ENCODE results near the gene TMEM17. TPM values are rescaled to one million over a fixed set of nuclear protein-coding genes. Genes with fewer than 3 reads are reported as not detected.

Gene TMEM17
- total and polyA plus RNA-seq, 9 of the 15 experiments (the other 6 are each of a cell fraction or from before 2014, with no cell fraction given) = 0.58 to 2.2 (median 1.2) TPM

- TF ChIP-seq IFI16 (CRISPR knock-in tag; IDR thresholded peaks at IDR 0.05) (no peak), POLR3G (IDR thresholded peaks at IDR 0.05; ENCODE audit: extremely low read depth, insufficient read length, insufficient replicate concordance) (no peak), SETDB1 (IDR thresholded peaks at IDR 0.05; ENCODE audit: low read length) (no peak), ZBTB7A (IDR thresholded peaks at IDR 0.05; ENCODE audit: borderline replicate concordance, control insufficient read depth, low read depth, low read length) (peak; percentile 26; the same call in 1 of the 2 replicates), ZEB2 (IDR thresholded peaks at IDR 0.05) (no peak), MLX (CRISPR knock-in tag; conservative IDR thresholded peaks at IDR 0.05) (no peak), ZNF384 (IDR thresholded peaks at IDR 0.05; ENCODE audit: low read depth, low read length) (no peak), SAFB2 (IDR thresholded peaks at IDR 0.05; ENCODE audit: borderline replicate concordance, low read depth, low read length, severe bottlenecking) (no peak), WHSC1 (IDR thresholded peaks at IDR 0.05; ENCODE audit: low read length) (no peak), CEBPG (CRISPR knock-in tag; IDR thresholded peaks at IDR 0.05) (no peak), CEBPG (tag; conservative IDR thresholded peaks at IDR 0.05 in 1 of 2, IDR thresholded peaks at IDR 0.05 in 1 of 2) (no peak), EP400 (IDR thresholded peaks at IDR 0.05) (peak; percentile 80), GTF2A2 (tag; IDR thresholded peaks at IDR 0.05) (no peak), RB1 (IDR thresholded peaks at IDR 0.05; ENCODE audit: low read depth) (peak; percentile 87), ZNF449 (CRISPR knock-in tag; IDR thresholded peaks at IDR 0.05) (no peak), ZNF436 (CRISPR knock-in tag; IDR thresholded peaks at IDR 0.05) (no peak), SPI1 (IDR thresholded peaks at IDR 0.05; ENCODE audit: borderline replicate concordance, low read depth, low read length) (no peak), MIER1 (IDR thresholded peaks at IDR 0.05; ENCODE audit: low read depth) (no peak), ZNF274 (IDR thresholded peaks at IDR 0.05; ENCODE audit: borderline replicate concordance, low read depth, low read length) (no peak), PTTG1 (tag; IDR thresholded peaks at IDR 0.05; ENCODE audit: low read depth) (no peak), LARP7 (IDR thresholded peaks at IDR 0.05) (no peak), EHMT2 (IDR thresholded peaks at IDR 0.05) (no peak), CLOCK (CRISPR knock-in tag; IDR thresholded peaks at IDR 0.05; ENCODE audit: borderline replicate concordance) (no peak), ZNF512 (tag; IDR thresholded peaks at IDR 0.05) (no peak)
These were observed at the start of gene TMEM17 (continued) for GRCh38 chr2:62505750-62506420.
